ENCODE results near the gene TMEM178B.

TMEM178B gene

DNA sequence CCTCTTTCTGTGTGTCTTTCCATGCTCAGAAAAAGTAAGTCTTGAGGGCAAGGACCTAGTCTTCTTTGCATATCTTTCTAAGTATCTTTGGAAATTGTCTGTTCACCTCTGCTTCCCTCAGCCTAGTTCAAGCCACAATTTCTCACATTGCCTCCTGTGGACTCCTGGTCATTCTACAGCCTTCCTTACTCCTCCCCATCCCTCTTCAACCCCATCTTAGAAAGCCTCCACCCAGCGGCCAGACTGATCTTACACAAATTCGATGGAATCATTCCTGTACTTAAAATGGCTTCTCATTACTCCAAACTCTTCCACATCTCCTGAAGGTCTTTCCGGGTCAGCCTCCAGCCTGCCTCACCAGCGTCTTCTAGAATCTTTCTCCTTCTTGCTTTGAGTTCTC lies 453.2 kb downstream of the TMEM178B start:
- DNase-seq (ENCODE audit: low spot score): no peak

DNA sequence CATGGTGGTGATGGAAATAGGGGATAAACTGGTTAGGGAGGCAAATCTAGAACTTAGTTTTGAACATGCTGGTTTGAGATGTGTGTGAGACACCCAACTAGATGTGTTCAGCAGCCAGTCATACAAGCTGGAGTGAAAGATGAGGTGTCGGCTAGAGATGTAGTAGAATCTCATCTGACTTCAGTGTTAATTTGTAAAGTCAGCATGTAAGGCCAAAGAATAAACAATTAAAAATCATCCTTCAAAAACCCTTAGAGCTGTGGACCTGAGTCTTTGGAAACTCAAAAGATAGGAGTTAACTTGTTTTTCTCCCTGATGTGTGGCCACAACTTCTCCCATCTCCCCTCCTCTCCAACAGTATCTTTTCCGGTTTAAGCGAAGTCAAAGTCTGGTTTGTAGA lies 454.5 kb downstream of the TMEM178B start:
- DNase-seq (ENCODE audit: low spot score): no peak
